Head of caudate nucleus (tissue), 42 donors: ENCODE results near the gene ADGRF5.

ENCODE experiments used
- DNase-seq, 42 donors: peaks; one replicate each; pipeline versions ENCODE4 v3.0.0 to v3.0.0-alpha.2; 2020 to 2021; ENCODE audit warnings: mixed read lengths in 7 of 42
- intact Hi-C: fragments of 100-400 bp; cut with DNase I; formaldehyde crosslinking; loops from one replicate; pipeline ENCODE4 v1.15.0; 2022

ADGRF5 gene, protein sequence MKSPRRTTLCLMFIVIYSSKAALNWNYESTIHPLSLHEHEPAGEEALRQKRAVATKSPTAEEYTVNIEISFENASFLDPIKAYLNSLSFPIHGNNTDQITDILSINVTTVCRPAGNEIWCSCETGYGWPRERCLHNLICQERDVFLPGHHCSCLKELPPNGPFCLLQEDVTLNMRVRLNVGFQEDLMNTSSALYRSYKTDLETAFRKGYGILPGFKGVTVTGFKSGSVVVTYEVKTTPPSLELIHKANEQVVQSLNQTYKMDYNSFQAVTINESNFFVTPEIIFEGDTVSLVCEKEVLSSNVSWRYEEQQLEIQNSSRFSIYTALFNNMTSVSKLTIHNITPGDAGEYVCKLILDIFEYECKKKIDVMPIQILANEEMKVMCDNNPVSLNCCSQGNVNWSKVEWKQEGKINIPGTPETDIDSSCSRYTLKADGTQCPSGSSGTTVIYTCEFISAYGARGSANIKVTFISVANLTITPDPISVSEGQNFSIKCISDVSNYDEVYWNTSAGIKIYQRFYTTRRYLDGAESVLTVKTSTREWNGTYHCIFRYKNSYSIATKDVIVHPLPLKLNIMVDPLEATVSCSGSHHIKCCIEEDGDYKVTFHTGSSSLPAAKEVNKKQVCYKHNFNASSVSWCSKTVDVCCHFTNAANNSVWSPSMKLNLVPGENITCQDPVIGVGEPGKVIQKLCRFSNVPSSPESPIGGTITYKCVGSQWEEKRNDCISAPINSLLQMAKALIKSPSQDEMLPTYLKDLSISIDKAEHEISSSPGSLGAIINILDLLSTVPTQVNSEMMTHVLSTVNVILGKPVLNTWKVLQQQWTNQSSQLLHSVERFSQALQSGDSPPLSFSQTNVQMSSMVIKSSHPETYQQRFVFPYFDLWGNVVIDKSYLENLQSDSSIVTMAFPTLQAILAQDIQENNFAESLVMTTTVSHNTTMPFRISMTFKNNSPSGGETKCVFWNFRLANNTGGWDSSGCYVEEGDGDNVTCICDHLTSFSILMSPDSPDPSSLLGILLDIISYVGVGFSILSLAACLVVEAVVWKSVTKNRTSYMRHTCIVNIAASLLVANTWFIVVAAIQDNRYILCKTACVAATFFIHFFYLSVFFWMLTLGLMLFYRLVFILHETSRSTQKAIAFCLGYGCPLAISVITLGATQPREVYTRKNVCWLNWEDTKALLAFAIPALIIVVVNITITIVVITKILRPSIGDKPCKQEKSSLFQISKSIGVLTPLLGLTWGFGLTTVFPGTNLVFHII (N-terminal part only)

GRCh38 chr6:46921731-46922130, at the start of gene ADGRF5:
TSS of gene ADGRF5 (minus strand) at chr6:46921938. CDS start at chr6:46906762, 15,176 bp downstream.
- intact Hi-C loops: no loop called here
- DNase-seq: no peak

- intact Hi-C loops: no loop called here
- DNase-seq: no peak
Measured at GRCh38 chr6:46969206-46969605, 47.5 kb upstream of the ADGRF5 start.

DNA sequence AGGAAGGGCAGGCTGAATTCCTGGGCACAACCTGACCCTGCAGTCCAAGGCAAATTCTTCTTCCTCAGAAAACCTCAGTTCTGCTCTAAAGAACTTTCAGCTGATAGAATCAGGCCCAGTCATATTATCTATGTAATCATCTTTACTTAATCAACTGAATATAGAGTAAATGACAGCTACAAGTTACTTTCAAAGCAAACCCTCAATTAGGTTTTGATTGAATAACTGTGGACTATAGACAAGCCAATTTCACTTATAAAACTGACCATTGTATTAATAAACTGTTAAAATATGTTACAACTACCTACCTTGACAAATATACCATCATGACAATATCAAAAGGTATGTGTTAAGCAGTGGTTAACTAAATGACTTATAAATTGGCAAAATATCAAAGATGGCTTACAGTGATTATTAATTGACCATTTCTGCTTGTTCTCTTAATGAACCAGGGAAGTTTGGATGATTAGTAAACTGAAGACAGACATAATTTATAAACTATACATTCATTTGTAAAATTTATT, 46.1 kb upstream of the ADGRF5 start:
- intact Hi-C loops: no loop called here
- no peak for DNase-seq

GRCh38 chr6:46964716-46965519, 43.2 kb upstream of the ADGRF5 start:
- intact Hi-C loops: no loop called here
- DNase-seq: no peak

DNA sequence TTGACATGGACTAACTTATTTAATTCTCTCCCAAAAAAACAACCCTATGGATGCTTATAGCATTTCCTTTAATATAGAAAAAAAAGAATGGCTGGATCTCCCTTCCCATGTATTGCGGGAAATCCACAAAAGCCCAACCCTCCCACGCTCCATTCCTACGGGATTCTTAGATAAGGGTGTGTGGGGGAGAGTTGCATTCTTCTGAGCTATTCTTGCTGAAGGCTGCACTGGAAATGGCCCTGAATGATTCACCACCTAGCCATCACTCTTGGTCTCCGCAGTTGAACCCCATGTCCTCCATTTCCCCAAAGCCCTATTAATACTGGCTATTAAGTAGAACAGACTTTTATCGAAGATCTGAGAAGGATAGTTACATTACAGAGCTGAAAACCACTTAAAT, 41.9 kb upstream of the ADGRF5 start:
- no peak for DNase-seq
- intact Hi-C loops: no loop called here

- DNase-seq: no peak
- intact Hi-C loops: no loop called here
Measured at GRCh38 chr6:46963039-46963438, 41.3 kb upstream of the ADGRF5 start.

GRCh38 chr6:46961711-46962110, 40.0 kb upstream of the ADGRF5 start:
- intact Hi-C loops: no loop called here
- DNase-seq: no peak

DNA sequence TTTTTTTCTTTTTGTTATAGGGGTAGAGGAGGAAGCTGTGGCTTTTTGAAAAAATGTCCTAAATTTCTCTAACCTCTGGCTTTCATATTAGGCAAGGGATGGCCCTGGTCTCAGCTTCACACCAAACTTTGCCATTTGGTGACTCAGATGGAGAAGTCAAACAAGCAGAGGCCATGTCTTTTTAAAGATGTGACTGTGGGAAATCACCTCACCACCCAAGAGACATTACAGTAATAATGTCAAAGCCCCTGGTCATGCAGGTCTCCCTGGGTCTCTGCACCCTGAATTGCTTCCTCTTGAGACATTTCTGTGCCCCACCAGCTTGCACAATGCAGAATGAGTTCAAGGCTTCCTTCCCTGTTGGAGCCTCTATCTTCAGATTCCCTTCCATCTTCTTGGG, 39.5 kb upstream of the ADGRF5 start:
- intact Hi-C loops: no loop called here

DNA sequence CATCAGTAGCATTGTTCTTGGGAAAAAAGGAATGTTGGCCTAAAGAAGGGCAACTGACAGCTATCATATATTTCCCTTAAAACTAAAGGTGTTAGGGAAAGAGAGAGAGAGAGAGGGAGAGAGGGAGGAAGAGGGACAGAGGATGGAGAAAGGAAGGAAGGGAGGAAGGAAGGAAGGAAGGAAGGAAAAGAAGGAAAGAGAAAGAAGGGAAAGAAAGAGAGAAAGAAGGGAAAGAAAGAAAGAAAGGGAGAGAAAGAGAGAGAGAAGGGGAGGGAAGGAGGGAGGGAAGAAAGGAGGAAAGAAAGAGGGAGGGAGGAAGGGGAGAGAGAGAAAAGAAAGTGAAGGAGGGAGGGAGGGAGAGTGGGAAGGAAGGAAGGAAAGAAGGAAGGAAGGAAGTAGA, 37.7 kb upstream of the ADGRF5 start:
- intact Hi-C loops: no loop called here
- no peak for DNase-seq

More for the DNA sequence above, 39.5 kb upstream of the ADGRF5 start:
- DNase-seq: no peak

DNA sequence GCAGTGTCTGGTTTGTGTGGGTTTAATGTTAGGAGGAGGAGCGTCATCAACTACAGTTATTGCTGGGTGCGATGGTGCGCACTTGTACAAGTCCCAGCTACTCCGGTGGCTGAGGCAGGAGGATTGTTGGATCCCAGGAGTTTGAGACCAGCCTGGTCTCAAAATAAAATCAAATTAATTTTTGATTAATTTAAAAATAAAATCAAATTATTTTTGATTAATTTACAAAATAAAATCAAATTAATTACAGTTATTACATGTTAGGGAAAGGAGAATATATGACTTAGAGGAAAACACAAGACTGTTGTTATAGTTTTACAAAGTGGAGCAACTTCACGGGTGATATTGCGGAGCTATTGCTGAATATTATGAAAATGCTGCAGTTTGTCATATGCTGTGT, 34.7 kb upstream of the ADGRF5 start:
- no peak for DNase-seq
- intact Hi-C loops: no loop called here

- intact Hi-C loops: no loop called here
Measured at GRCh38 chr6:46954837-46955451, 33.2 kb upstream of the ADGRF5 start.

DNA sequence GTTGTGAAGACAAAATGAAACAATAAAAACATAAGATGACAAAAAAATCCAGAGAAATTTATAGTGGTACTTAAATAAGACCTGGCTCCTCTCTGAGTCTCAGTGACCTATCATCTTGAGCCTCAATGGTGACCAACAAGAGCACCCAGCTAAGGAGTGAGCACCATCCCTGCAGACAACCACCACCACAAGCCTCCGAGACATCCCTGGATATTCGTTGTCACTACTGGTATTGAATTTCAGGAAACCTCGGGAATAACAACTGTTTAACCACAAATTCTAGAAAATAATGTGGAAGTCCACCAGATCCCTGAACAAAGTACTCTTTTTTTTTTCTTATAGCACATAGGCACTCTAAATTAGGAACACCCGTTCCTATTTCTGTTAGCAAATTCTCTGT, 32.2 kb upstream of the ADGRF5 start:
- DNase-seq: no peak
- intact Hi-C loops: no loop called here

More at GRCh38 chr6:46954837-46955451, 33.2 kb upstream of the ADGRF5 start:
- no peak for DNase-seq

- intact Hi-C loops: no loop called here
- DNase-seq: no peak
Measured at GRCh38 chr6:46949632-46950280, 28.0 kb upstream of the ADGRF5 start.

- intact Hi-C loops: no loop called here
- DNase-seq: no peak
Measured at GRCh38 chr6:46948699-46949098, 27.0 kb upstream of the ADGRF5 start.

DNA sequence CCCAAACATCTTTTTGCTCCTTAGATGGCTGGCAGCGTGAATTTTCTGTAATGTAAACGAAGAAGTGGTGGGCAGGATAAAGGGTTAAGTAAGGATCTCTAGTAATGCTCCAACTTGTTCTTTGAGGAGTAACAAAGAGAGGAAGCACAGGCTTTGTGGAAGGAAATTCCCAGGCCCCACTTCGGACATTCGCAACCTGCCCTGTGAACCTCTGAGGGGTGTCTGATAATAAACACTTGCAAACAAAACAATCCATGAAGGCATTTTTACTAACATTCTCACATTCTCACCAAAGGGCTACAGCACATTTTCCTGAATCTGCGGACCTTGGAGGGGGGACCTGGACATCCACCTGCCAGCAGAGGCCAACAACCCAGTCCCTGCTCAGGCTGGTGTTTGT, 25.8 kb upstream of the ADGRF5 start:
- intact Hi-C loops: no loop called here
- no peak for DNase-seq

DNA sequence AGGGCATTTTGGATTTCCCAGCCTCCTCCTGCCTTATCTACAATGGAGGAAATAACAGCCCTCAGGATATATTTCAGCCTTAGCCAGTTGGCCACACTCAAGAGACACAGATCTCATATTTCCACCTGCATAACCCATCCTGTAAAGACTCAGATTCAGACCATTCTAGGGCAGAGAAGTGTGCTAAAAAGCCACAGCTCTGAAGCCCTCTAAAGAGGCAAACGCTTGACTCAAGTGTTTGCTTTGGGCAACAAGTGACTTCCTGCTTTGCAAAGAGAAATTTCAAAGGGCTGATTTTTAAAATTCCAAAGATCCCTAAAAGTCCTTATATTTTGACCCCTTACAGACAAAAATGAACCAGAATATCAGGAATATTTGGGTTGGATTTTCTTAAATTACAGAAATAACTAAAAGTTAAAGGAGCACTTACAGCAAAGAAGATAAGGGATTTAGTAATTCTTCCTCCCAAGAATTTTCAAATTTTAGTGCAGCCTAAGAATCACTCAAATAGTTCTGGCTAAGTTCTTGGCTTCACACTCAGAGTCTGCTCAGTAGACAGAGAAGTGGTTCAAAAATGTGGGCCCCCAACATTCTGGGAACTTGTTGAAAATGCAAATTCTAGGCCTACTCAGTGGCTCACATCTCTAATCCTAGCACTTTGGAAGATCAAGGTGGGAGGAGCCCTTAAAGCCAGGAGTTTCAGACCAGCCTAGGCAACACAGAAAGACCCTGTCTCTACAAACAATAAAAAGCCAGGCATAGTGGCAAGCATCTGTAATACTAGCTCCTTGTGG, 18.9 kb upstream of the ADGRF5 start:
- DNase-seq: no peak

DNA sequence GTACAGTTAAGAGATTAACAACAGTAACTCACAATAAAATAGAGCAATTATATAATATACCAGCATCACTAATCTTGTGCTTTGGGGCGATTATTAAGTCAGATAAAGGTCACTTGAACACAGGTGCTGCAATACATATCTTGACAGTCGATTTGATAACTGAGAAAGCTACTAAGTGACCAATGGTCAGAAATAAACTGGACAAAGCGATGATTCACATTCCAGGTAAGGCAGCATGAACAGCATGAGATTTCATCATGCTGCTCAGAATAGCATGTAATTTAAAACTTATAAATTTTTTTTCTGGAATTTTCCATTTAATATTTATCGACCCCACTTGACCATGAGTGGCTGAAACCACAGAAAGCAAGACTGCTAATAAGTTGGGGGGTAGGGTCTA, 15.9 kb upstream of the ADGRF5 start:
- no peak for DNase-seq
- intact Hi-C loops: no loop called here

More for the DNA sequence above, 18.9 kb upstream of the ADGRF5 start:
- intact Hi-C loops: no loop called here
